Lung microvascular endothelial cell (primary cell): ENCODE data around the gene MRPL1. TPM values are rescaled to one million over a fixed set of nuclear protein-coding genes. Genes with fewer than 3 reads are reported as not detected.
A peak's percentile ranks its signal among the peaks of the same experiment; 100 is the strongest.
"Not testable (repeated sequence)": the region's sequence is repeated elsewhere in the genome, so short reads cannot be mapped to it uniquely, and the experiment has no call there.

Source experiments
- DNase-seq, 2 donors: peaks; one replicate each; pipeline versions ENCODE4 v3.0.0 to v3.0.0-alpha.2; 2010; ENCODE audit warnings: low read depth in 2 of 2
- total RNA-seq: library from RNA; depleted of rRNA; stranded (reverse); fragments of >200 nt; gene quantifications from 2 replicates; pipeline ENCODE4 v1.2.1, GENCODE V29; 2014

MRPL1 gene
- total RNA-seq, 1 donor from 2014 or later = 18.3 TPM

- DNase-seq = not testable (repeated sequence)
Observed at GRCh38 chr4:77982900-77983540, 120.4 kb downstream of the MRPL1 start.

GRCh38 chr4:77983612-77984311 is 121.1 kb downstream of the MRPL1 start:
- DNase-seq = not testable (repeated sequence)

- no peak for DNase-seq
Observed at GRCh38 chr4:77989968-77990367, 127.3 kb downstream of the MRPL1 start.

GRCh38 chr4:77990456-77990855 is 127.8 kb downstream of the MRPL1 start:
- DNase-seq = no peak

- no peak for DNase-seq
Observed at GRCh38 chr4:77990904-77991358, 128.3 kb downstream of the MRPL1 start.

GRCh38 chr4:77992581-77992980 is 130.0 kb downstream of the MRPL1 start:
- DNase-seq = no peak

- peak; percentile 55 to 58 for DNase-seq
Observed at GRCh38 chr4:77994194-77994721, 131.6 kb downstream of the MRPL1 start.

- DNase-seq = no peak
Observed at GRCh38 chr4:77996076-77996475, 133.4 kb downstream of the MRPL1 start.

GRCh38 chr4:78001531-78001930 is 138.9 kb downstream of the MRPL1 start:
- DNase-seq = no peak

GRCh38 chr4:78002260-78002659 is 139.6 kb downstream of the MRPL1 start:
- no peak for DNase-seq

Other genes starting within 250 kb of the MRPL1 start
- 29.2 and 31.2 TPM in 2 replicates for gene CNOT6L, start 43.5 kb upstream of the MRPL1 start, total RNA-seq
- gene FRAS1, start 194.5 kb downstream of the MRPL1 start, total RNA-seq = 0.20 and 0.65 TPM in 2 replicates